H1 (cell line): ENCODE measurements around the gene SPOCK3. TPM values are rescaled to one million over a fixed set of nuclear protein-coding genes. Genes with fewer than 3 reads are reported as not detected.
"Not testable (repeated sequence)": the region's sequence is repeated elsewhere in the genome, so short reads cannot be mapped to it uniquely, and the experiment has no call there.

Source experiments
- CTCF ChIA-PET: fragments of 300-600 bp; sonication (Branson Sonifier 250); formaldehyde crosslinking; loops from one replicate; lab custom pipeline; 2021; ENCODE audit not compliant: partially characterized antibody; lab: Charles Lee
- POLR2A ChIA-PET: fragments of 300-600 bp; sonication (Branson Sonifier 250); formaldehyde crosslinking; loops from one replicate; lab custom pipeline; 2021; ENCODE audit warnings: inconsistent platforms; ENCODE audit not compliant: partially characterized antibody; lab: Charles Lee
- DNase-seq, 2 experiments: peaks; one replicate each; pipeline versions ENCODE4 v3.0.0 to v3.0.0-alpha.2; 2010 to 2022; ENCODE audit warnings: low spot score in 2 of 2, low read depth in 1 of 2, mixed read lengths in 1 of 2
- FAIRE-seq: peaks from 2 replicates; lab custom pipeline; 2011; peaks lifted over from hg19 to GRCh38; lab: Jason Lieb, UNC
- H2AFZ ChIP-seq: 2 replicates; pipeline ENCODE4 v1.8.1; 2012; ENCODE audit warnings: low read length, inconsistent platforms
- H2AK5ac ChIP-seq: 2 replicates; pipeline ENCODE4 v1.6.1; 2013; ENCODE audit warnings: low read depth, low read length
- H2BK120ac ChIP-seq: replicated peaks from 2 replicates; pipeline ENCODE3; 2013; ENCODE audit warnings: low read depth, low read length, inconsistent platforms
- H2BK12ac ChIP-seq: 2 replicates; pipeline ENCODE4 v1.6.1; 2013; ENCODE audit warnings: low read depth, low read length
- H2BK15ac ChIP-seq: 2 replicates; pipeline ENCODE4 v1.6.1; 2013; ENCODE audit warnings: low read length
- H2BK20ac ChIP-seq: 2 replicates; pipeline ENCODE4 v1.6.1; 2013; ENCODE audit warnings: low read length
- H2BK5ac ChIP-seq: 2 replicates; pipeline ENCODE4 v1.6.1; 2013; ENCODE audit warnings: low read depth, low read length
- H3K14ac ChIP-seq: 2 replicates; pipeline ENCODE4 v1.6.1; 2013; ENCODE audit warnings: inconsistent platforms; ENCODE audit not compliant: insufficient read length
- H3K18ac ChIP-seq: 2 replicates; pipeline ENCODE4 v1.6.1; 2013; ENCODE audit warnings: low read length; ENCODE audit errors: extremely low read depth
- H3K23ac ChIP-seq: 2 replicates; pipeline ENCODE4 v1.6.1; 2013; ENCODE audit warnings: inconsistent platforms; ENCODE audit not compliant: insufficient read length
- H3K23me2 ChIP-seq: 2 replicates; pipeline ENCODE4 v1.6.1; 2013; ENCODE audit warnings: low read depth, low read length
- H3K27ac ChIP-seq: 2 replicates; pipeline ENCODE4 v1.6.1; 2011; ENCODE audit warnings: low read depth, low read length, inconsistent platforms
- H3K27me3 ChIP-seq, 4 experiments: replicated peaks in 1 of 4; 1 replicate in 1 of 4; 2 replicates in 3 of 4; pipeline versions ENCODE4 v1.6.1 to v1.8.1; 2011 to 2013; ENCODE audit warnings: low read length in 3 of 4, mild to moderate bottlenecking in 3 of 4, inconsistent platforms in 2 of 4, mixed read lengths in 2 of 4, moderate library complexity in 1 of 4; ENCODE audit not compliant: control insufficient read depth in 3 of 4, insufficient read depth in 3 of 4; ENCODE audit errors: extremely low read depth in 1 of 4
- H3K36me3 ChIP-seq, 4 experiments: 2 replicates each; pipeline versions ENCODE4 v1.6.1 to v1.8.1; 2011 to 2013; ENCODE audit warnings: mild to moderate bottlenecking in 4 of 4, low read length in 3 of 4, moderate library complexity in 2 of 4, control low read depth in 1 of 4, inconsistent platforms in 1 of 4; ENCODE audit not compliant: insufficient read depth in 4 of 4, control insufficient read depth in 2 of 4
- H3K4ac ChIP-seq: replicated peaks from 2 replicates; pipeline ENCODE3; 2013; ENCODE audit warnings: low read length, low read depth, mixed read lengths, inconsistent platforms; ENCODE audit not compliant: insufficient read length
- H3K4me1 ChIP-seq, 4 experiments: replicated peaks in 1 of 4; 1 replicate in 1 of 4; 2 replicates in 3 of 4; pipeline versions ENCODE4 v1.6.1 to v1.8.1; 2011 to 2013; ENCODE audit warnings: low read length in 3 of 4, inconsistent platforms in 2 of 4, mixed read lengths in 1 of 4; ENCODE audit not compliant: insufficient read depth in 4 of 4, control insufficient read depth in 3 of 4
- H3K4me2 ChIP-seq, 2 experiments: 2 replicates each; pipeline versions ENCODE4 v1.6.1 to v1.8.1; 2011 to 2013; ENCODE audit warnings: low read depth in 2 of 2, low read length in 2 of 2, control low read depth in 1 of 2, inconsistent platforms in 1 of 2, mild to moderate bottlenecking in 1 of 2; ENCODE audit not compliant: insufficient read depth in 1 of 2
- H3K4me3 ChIP-seq, 4 experiments: fragments of 200-600, 300-600 bp in 1 of 4; sonication (generic), shearing (Covaris generic), sonication (Bioruptor Twin) in 1 of 4; 2 replicates each; pipeline versions ENCODE4 v1.5.1 to v1.8.1; 2011 to 2016; ENCODE audit warnings: low read length in 4 of 4, low read depth in 3 of 4, control low read depth in 2 of 4, inconsistent platforms in 2 of 4, mild to moderate bottlenecking in 2 of 4, mixed read lengths in 1 of 4, moderate library complexity in 1 of 4; ENCODE audit not compliant: insufficient read depth in 2 of 4; ENCODE audit errors: extremely low read depth in 1 of 4
- H3K56ac ChIP-seq: replicated peaks from 2 replicates; pipeline ENCODE3; 2013; ENCODE audit warnings: low read depth, mild to moderate bottlenecking, mixed read lengths, low read length, inconsistent platforms; ENCODE audit not compliant: insufficient read length
- H3K79me1 ChIP-seq: 2 replicates; pipeline ENCODE4 v1.6.1; 2013; ENCODE audit warnings: low read depth, low read length, control low read depth
- H3K79me2 ChIP-seq, 2 experiments: 2 replicates each; pipeline versions ENCODE4 v1.6.1 to v1.8.1; 2012 to 2013; ENCODE audit warnings: low read length in 2 of 2, mild to moderate bottlenecking in 2 of 2, inconsistent platforms in 1 of 2; ENCODE audit not compliant: insufficient read depth in 2 of 2, control insufficient read depth in 1 of 2
- H3K9ac ChIP-seq, 4 experiments: replicated peaks in 1 of 4; 1 replicate in 1 of 4; 2 replicates in 3 of 4; pipeline versions ENCODE4 v1.6.1 to v1.8.1; 2011 to 2013; ENCODE audit warnings: low read depth in 3 of 4, low read length in 3 of 4, control low read depth in 2 of 4, mild to moderate bottlenecking in 2 of 4, moderate library complexity in 2 of 4, inconsistent platforms in 1 of 4; ENCODE audit errors: extremely low read depth in 1 of 4
- H3K9me3 ChIP-seq, 2 experiments: 2 replicates each; pipeline versions ENCODE4 v1.6.1 to v1.8.1; 2012 to 2013; ENCODE audit warnings: mild to moderate bottlenecking in 2 of 2, moderate library complexity in 2 of 2, control low read depth in 1 of 2, inconsistent platforms in 1 of 2, low read depth in 1 of 2, low read length in 1 of 2, mixed read lengths in 1 of 2; ENCODE audit not compliant: insufficient read depth in 2 of 2
- H4K20me1 ChIP-seq, 2 experiments: replicated peaks in 1 of 2; 2 replicates each; pipeline versions ENCODE3 to v1.8.1; 2011 to 2013; ENCODE audit warnings: inconsistent platforms in 2 of 2, low read length in 2 of 2, mild to moderate bottlenecking in 1 of 2; ENCODE audit not compliant: insufficient read depth in 2 of 2, control insufficient read depth in 1 of 2
- H4K5ac ChIP-seq: 2 replicates; pipeline ENCODE4 v1.6.1; 2013; ENCODE audit warnings: low read length, low read depth, mixed read lengths, inconsistent platforms; ENCODE audit not compliant: insufficient read length
- H4K8ac ChIP-seq: 2 replicates; pipeline ENCODE4 v1.8.0; 2013; ENCODE audit warnings: mild to moderate bottlenecking, moderate library complexity, low read length, inconsistent platforms; ENCODE audit not compliant: insufficient read depth; ENCODE audit errors: extremely low read depth
- H4K91ac ChIP-seq: replicated peaks from 2 replicates; pipeline ENCODE3; 2013; ENCODE audit warnings: low read length, mixed read lengths, inconsistent platforms; ENCODE audit not compliant: insufficient read length
- WGBS, 2 experiments: shearing (Covaris generic) in 1 of 2; methylation state at CpG; one replicate each; pipeline versions ENCODE4 v1.1.6 to v1.1.7; 2013 to 2015; ENCODE audit warnings: low lambda C conversion rate in 2 of 2, mixed read lengths in 2 of 2, inconsistent platforms in 1 of 2, low coverage in 1 of 2, missing lambda C conversion rate in 1 of 2; ENCODE audit not compliant: insufficient replicate concordance in 2 of 2, insufficient coverage in 1 of 2, insufficient read length in 1 of 2; ENCODE audit errors: extremely low coverage in 1 of 2, missing lambda C conversion rate in 1 of 2; 5-methylcytosine and 5-hydroxymethylcytosine counted together
- polyA plus RNA-seq, 7 experiments: library from polyadenylated mRNA; depleted of rRNA in 3 of 7; stranded (reverse) in 5 of 7; unstranded in 2 of 7; fragments of >200 nt in 5 of 7; fragments of 200-250 nt in 2 of 7; gene quantifications; 1 replicate in 5 of 7; 2 replicates in 1 of 7; 4 replicates in 1 of 7; pipeline versions ENCODE4 v1.2.1 to v1.2.3, GENCODE V29; 2011 to 2013; ENCODE audit warnings: missing spikeins in 2 of 7, mixed read lengths in 2 of 7
- total RNA-seq: library from RNA; stranded (reverse); fragmentation: NEBNext Ultra II Directional; extraction: Animal tissue kit (Norgen Biotek cat#: 25700); gene quantifications from 2 replicates; pipeline ENCODE4 v1.2.1, GENCODE V29; 2021

SPOCK3 gene
- total and polyA plus RNA-seq, 2 of the 8 experiments (the other 6 are each of a cell fraction or from before 2014, with no cell fraction given): 0.14 to 0.60 TPM

- H4K8ac ChIP-seq, H3K23ac ChIP-seq, H3K79me2 ChIP-seq, H4K5ac ChIP-seq, H3K4ac ChIP-seq, H2AK5ac ChIP-seq, H3K4me1 ChIP-seq, H3K27ac ChIP-seq, H3K14ac ChIP-seq, DNase-seq, H2BK120ac ChIP-seq, H3K23me2 ChIP-seq, CTCF ChIA-PET, H3K4me2 ChIP-seq, H2BK15ac ChIP-seq, H3K27me3 ChIP-seq, H2BK12ac ChIP-seq, H3K79me1 ChIP-seq, H4K91ac ChIP-seq, H3K18ac ChIP-seq, H2BK20ac ChIP-seq, H3K9ac ChIP-seq, H4K20me1 ChIP-seq, FAIRE-seq, H3K56ac ChIP-seq, H3K36me3 ChIP-seq, H3K4me3 ChIP-seq, H2AFZ ChIP-seq, POLR2A ChIA-PET, H2BK5ac ChIP-seq: not testable (repeated sequence)
- WGBS, 2 experiments: 77% methylated on average over 1 of the region's 1 CpG; no CpG with 5 or more reads in 1 of the 2 experiments
- peaks cover 14 to 20% of the 10 kb centered on the region in 2 experiments for H3K9me3 ChIP-seq
Observed at GRCh38 chr4:166968219-166968618, 266.1 kb downstream of the SPOCK3 start.
